NCI-H69 (cell line): ENCODE measurements around the gene NBPF11.
A peak's percentile ranks its signal among the peaks of the same experiment; 100 is the strongest.
"Not testable (repeated sequence)": the region's sequence is repeated elsewhere in the genome, so short reads cannot be mapped to it uniquely, and the experiment has no call there.

Experiments used
- DNase-seq: peaks from one replicate; lab custom pipeline; 2025; lab: John Stamatoyannopoulos, UW

NBPF11 gene

DNA sequence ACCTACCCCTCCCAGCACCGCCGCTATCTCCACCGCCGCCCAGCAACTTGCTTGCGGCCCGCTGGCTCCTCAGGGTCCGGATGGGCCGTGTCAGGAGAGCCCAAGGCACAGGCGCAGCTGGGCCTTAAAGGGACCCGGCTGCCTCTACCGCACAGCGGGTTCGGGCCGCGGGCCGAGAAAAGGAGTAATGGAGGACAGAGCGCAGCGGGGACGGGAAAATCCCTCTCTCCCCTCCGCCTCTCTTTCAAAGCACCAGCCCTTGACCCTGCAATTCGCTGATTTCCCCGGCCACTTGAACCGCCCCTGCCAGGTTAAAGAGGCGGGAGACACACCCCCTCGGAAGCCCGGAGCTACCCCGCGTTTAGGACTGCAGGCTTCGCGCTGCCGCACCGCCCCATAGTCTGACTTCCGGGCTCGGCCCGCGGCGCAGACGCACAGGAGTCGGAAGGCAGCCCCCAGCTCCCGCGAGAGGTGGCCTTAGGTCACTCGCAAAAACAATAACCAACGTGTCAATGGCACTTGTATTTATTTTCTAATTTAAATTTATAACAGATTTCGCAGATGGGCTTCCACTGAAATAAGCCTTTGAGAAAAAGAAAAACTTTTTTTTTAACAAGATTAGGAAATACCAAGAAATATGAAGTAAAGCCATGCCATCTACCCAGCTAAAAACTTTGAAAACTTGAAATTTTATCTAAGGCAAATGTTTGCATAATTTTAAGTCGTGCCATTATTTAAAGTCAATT lies at the start of gene NBPF11:
Gene NBPF11, minus strand, starts transcription at position 371 of the 746 bp plus-strand sequence. CDS start 25,278 bp downstream, outside the sequence.
- DNase-seq = peak; percentile 88

- DNase-seq = not testable (repeated sequence)
Measured at GRCh38 chr1:148197396-148197795, 45.3 kb upstream of the NBPF11 start.

DNA sequence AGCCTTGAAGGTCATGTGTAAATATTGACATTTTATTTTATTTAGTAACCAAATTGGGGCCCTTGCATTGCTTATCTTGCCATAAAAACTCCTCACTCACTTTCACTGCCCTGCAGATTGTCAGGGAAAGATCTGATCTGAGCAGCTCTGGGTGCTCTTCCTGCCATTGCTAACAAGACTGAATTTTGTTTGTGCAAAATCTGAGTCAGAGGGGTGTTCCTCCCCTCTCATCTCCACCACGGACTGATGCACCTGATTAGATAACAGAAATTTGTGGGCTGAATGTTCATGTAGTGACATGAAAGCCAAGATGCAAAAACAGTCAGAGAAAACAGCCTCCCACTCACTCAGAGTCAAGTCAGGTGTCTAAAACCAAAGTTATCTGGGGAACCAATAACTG lies 44.9 kb upstream of the NBPF11 start:
- DNase-seq = not testable (repeated sequence)

DNA sequence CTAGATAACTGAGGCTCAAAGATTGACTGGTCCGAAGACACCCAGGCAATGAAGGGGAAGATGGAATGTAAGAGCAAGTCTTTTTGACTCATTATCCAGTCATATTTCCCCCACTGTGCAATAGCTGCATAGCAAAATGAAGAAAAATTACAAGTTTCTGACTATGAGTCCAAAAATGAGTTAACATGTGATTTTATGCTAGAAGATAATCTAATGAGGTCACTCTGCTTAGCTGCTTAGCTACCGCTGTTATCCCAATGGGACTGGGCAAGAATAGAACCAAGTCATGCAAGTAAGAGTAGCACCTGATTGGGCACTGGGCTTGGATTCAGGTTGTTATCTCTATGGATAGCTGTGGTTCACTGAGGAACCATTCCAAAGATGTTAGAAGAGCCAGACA lies 43.0 kb upstream of the NBPF11 start:
- not testable (repeated sequence) for DNase-seq

DNA sequence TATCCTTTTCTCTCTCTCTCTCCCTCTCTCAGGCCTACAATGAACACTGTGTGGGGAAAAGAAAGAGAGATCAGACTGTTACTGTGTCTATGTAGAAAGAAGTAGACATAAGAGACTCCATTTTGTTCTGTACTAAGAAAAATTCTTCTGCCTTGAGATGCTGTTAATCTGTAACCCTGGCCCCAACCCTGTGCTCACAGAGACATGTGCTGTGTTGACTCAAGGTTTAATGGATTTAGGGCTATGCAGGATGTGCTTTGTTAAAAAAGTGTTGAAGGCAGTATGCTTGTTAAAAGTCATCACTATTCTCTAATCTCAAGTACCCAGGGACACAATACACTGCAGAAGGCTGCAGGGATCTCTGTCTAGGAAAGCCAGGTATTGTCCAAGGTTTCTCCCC lies 36.7 kb upstream of the NBPF11 start:
- not testable (repeated sequence) for DNase-seq

- DNase-seq = not testable (repeated sequence)
Measured at GRCh38 chr1:148178682-148179081, 26.6 kb upstream of the NBPF11 start.

DNA sequence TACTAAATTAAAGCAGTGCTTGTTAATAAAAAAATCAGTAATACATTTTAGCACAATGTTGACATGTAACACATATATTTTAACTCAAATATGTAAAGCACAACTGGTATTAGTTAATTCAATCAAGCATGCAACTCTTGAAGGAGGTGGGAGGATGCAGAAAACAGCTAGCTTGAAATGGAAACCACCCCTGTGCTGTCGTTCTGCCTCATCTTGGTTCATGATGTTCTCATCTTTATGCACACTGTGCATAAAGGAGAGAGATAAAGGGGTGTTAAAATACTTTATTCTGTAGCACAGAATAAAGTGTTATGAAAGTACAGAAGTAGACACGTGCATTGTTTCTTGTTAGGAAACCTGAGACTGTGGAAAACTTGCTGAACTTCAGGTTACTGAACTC lies 23.3 kb upstream of the NBPF11 start:
- not testable (repeated sequence) for DNase-seq

DNA sequence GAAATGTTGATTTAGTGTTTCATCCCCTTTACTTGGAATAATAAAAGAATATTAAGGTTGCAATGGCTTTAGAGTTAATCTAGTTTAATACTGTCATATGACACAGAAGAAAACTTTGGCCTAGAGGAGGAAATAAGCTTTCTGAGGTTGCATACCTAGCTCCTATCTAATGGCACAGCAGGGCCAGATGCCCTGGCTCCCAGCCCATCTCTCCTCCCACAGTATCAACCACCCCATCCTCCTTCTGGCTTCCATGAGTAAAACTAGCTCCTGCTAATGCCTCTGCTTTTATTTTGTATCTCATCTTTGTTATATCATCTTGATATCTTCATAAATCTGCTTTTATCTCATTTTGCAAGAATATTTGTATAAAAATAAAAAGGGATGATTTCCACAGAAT lies 19.9 kb upstream of the NBPF11 start:
- DNase-seq = peak; percentile 5

- no peak for DNase-seq
Measured at GRCh38 chr1:148166558-148167492, 14.7 kb upstream of the NBPF11 start.

DNA sequence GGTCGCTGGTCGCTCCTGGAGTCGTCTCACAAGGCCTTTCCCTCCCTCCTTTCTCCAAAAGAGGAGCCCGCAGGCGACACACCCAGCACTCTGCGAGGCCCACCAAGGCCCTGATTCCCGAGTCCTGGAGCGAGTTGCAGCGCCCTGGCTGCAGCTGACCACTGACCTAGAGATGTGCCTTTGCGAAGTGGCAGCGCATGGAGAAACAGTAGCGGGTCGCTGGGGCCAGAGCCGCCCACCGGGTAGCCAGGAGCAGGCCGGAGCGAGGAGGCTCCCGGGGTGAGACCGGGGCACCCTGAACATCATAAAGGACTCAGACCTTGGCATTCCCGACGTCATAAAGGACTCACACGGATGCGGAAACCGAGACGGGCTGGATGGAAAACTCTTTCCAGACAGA lies 10.3 kb upstream of the NBPF11 start:
- DNase-seq = no peak

DNA sequence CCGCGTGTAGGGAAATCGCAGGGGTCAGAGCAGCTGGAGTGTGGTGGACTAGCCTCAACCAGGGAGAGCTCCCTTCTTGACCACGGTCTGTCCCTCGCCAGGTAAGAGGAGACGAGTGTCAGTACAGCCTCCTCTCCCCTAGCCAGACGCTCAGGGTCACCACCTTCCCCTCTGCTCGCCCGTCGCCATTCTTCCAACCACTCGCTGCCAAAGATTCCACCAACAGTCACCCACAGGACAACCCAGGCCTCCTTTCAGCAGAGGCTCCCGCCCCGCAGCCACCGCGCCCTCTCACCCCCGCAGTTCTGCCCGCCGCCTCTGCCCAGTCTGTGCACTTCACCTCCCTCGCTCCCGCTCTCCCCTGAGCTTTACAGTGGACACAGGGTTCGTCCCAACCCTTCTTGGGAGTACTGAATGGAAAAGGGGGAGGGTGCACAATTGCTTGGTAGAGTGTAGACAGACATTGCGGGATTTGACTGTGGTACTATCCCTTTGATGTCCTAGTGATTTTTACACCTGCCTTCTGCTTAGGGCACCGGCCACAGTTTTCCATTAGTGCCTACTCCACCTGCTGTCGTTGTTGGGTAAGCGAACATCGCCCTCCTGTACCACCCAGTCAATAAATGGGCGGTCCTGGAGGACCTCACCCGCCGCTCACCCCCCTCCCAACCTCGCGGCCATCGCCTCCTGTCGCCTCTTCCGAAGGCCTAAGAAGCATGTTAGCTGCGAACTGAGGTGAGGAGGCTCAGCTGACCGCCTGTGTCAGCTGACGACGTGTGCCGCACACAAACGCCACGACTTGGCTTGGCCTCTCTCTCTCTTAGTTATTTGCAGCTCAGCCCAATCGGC lies 9.2 kb upstream of the NBPF11 start:
- no peak for DNase-seq

DNA sequence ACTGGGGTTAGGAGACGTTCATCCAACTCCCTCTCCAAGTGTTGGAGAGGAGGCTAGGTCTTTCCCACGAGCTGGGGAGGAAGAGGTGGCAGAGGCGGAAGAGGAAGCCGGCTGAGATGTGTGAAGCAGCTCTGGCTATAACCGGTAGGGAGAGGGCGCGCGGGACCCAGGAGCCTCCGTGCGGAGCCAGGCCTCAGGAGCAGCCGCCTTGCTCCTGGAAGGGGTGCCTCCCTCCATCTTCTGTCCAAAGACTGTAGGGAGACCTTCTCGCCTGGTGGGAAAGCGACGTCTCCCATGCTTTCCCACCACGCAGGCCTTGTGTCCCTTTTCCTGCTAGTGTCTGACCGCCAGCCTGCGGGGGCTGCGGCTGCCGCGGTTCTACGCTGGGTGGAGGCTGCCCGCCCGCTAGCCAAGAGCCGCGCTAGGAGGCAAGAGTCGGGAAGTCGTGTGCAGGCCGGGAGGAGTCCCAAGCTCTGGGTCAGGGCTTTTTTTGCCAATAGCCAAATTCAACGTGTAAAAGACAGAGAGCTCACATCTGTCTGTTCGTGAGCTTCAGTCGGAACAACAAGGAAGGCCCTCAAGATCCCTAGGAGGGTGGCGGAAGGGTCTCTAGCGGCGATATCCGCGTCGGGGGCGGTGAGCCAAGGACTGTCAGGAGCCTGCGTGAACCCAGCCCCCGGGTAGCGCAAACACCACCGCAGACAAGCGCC lies 8.4 kb upstream of the NBPF11 start:
- DNase-seq = no peak

- DNase-seq = no peak
Measured at GRCh38 chr1:148160048-148160342, 7.9 kb upstream of the NBPF11 start.

DNA sequence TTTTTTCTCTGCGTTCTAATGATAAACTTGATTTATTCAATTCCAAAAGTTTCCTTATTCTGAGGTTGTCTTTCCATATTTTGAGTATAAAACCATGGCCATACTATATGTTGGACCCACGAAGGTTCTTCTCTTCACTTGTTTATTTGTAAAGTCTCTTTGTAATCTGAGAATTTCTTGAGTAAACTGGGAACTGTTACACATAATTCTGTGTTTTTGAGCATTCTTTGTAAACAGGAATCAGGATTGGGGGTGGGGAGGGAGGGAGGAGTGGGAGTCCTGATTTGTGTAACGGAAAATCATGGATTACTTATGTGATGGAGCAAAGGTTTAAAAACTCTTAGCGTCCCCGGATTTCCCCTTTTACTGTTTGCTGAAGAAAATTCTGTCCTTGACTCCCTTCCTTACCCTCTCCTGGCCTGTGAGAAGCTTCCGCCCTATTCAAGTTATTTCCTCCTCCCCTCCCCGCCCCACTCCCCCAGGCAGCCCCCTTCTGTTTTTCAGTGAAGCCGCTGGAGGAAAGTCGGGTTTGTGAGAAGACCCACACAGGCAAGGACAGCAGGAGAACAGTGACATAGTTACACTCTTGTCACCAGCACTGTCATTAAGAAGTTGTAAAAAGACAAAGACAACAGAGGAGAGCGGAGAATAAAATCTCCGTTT lies 6.4 kb upstream of the NBPF11 start:
- no peak for DNase-seq

GRCh38 chr1:148157803-148158202 lies 5.7 kb upstream of the NBPF11 start:
- DNase-seq = not testable (repeated sequence)

- DNase-seq = not testable (repeated sequence)
Measured at GRCh38 chr1:148155494-148156275, 3.6 kb upstream of the NBPF11 start.

DNA sequence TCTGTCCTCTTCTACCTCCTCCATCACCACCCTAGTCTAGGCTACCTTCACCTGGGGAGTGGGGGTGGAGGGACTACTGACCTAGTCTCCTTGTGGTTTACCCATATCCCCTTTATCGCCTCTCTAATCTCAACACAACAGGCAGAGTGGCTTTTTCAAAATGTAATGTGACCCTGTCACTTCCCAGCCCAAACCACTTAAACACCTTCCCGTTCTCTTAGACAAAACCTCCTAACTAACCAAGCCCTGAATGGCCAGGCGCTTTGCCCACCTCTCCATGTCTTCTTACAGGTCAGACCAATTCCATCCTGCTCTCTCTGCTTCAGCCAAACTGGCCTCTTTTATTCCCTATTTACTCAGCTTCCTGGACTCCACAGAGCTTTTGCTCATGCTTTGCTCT lies 714 bp upstream of the NBPF11 start:
- not testable (repeated sequence) for DNase-seq

DNA sequence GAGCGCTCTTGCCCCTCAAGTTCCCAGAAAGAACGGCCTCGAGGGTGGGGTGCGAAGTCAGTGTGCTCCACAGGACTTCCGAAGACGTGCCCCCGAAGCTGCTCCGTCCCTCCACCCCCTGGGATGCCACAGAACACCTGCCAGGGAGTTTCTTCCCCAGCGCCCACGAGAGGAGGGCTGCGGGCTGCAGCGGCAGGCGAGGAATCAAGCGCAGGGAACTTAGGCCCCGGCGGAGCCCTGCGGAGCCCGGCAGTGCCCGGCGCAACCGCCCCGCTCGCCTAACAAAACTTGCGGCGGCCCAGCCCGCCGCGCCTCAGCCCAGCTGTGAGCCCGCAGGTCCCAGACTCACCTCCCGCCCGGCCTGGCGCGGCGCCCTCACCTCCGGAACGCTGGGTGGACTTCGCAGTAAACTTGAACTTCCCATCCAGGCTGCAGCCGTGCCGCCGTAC lies 686 bp downstream of the NBPF11 start:
- peak; percentile 50 for DNase-seq

- not testable (repeated sequence) for DNase-seq
Measured at GRCh38 chr1:148150945-148151344, 1.1 kb downstream of the NBPF11 start.

DNA sequence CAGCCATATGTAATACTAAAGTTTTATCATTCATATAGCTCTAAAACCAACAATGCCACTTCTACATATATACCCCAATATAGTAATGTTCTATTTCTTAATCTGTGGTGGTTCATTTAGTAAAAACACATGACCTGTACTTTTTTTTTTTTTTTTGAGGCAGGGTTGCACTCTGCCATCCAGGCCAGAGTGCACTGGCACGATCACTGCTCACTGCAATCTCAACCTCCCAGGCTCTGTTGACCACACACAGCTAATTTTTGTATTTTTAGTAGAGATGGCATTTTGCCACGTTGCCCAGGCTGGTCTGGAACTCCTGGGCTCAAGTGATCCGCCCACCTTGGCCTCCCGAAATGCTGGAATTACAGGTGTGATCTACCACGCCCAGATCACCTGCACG lies 2.1 kb downstream of the NBPF11 start:
- not testable (repeated sequence) for DNase-seq
